DOHH2 (cell line): ENCODE measurements around the gene SMC5.

Experiments
- H3F3A ChIP-seq: fragments of 200-600 bp; sonication (generic), shearing (Covaris generic); 2 replicates; pipeline ENCODE4 v1.6.0; 2016; ENCODE audit warnings: antibody characterized with exemption, mild to moderate bottlenecking; ENCODE audit not compliant: control insufficient read depth, insufficient read depth
- H3K27ac ChIP-seq: fragments of 200-600 bp; sonication (generic); 2 replicates; pipeline ENCODE4 v1.5.1; 2014; ENCODE audit warnings: low read depth, mild to moderate bottlenecking, low read length, moderate library complexity
- H3K27me3 ChIP-seq: fragments of 200-600 bp; sonication (generic); 2 replicates; pipeline ENCODE4 v1.6.1; 2014; ENCODE audit warnings: mild to moderate bottlenecking, low read length, mixed read lengths; ENCODE audit not compliant: control insufficient read depth
- H3K36me3 ChIP-seq: fragments of 200-600 bp; sonication (generic); 2 replicates; pipeline ENCODE4 v1.6.1; 2014; ENCODE audit warnings: mild to moderate bottlenecking, low read length, moderate library complexity, mixed read lengths; ENCODE audit not compliant: control insufficient read depth
- H3K4me1 ChIP-seq: fragments of 200-600 bp; sonication (generic); 2 replicates; pipeline ENCODE4 v1.6.1; 2014; ENCODE audit warnings: mild to moderate bottlenecking, low read length, mixed read lengths; ENCODE audit not compliant: control insufficient read depth
- H3K4me2 ChIP-seq: fragments of 200-600 bp; sonication (generic); 2 replicates; pipeline ENCODE4 v1.6.0; 2014; ENCODE audit warnings: mild to moderate bottlenecking, low read length, moderate library complexity
- H3K4me3 ChIP-seq: fragments of 200-600 bp; sonication (generic); 2 replicates; pipeline ENCODE4 v1.5.1; 2014; ENCODE audit warnings: mild to moderate bottlenecking, low read length, mixed read lengths
- H3K79me2 ChIP-seq: fragments of 200-600 bp; sonication (generic); 2 replicates; pipeline ENCODE4 v1.6.1; 2014; ENCODE audit warnings: mild to moderate bottlenecking, low read length, mixed read lengths; ENCODE audit not compliant: control insufficient read depth
- H3K9me2 ChIP-seq: fragments of 200-600 bp; sonication (generic); replicated peaks from 2 replicates; pipeline ENCODE4 v1.6.1; 2014; ENCODE audit warnings: mild to moderate bottlenecking, low read length, mixed read lengths; ENCODE audit not compliant: control insufficient read depth
- H3K9me3 ChIP-seq: fragments of 200-600 bp; sonication (generic); 2 replicates; pipeline ENCODE4 v1.6.1; 2014; ENCODE audit warnings: antibody characterized with exemption, low read length, mixed read lengths; ENCODE audit not compliant: control insufficient read depth, insufficient read depth
- H4K20me1 ChIP-seq: fragments of 200-600 bp; sonication (generic); 2 replicates; pipeline ENCODE4 v1.6.0; 2014; ENCODE audit warnings: low read depth, mild to moderate bottlenecking, antibody characterized with exemption, low read length, moderate library complexity; ENCODE audit not compliant: control insufficient read depth, insufficient read depth
- EZH2phosphoT487 ChIP-seq: fragments of 200-600 bp; sonication (generic); IDR thresholded peaks from 2 replicates; pipeline ENCODE4 v1.6.1; 2017; ENCODE audit warnings: borderline replicate concordance, mild to moderate bottlenecking, antibody characterized with exemption, low read length, moderate library complexity, mixed read lengths
- TF ChIP-seq, protein P1 (sequence below): fragments of 200-600 bp; sonication (generic); IDR thresholded peaks from one replicate; pipeline ENCODE4 v1.5.1; 2014; ENCODE audit warnings: antibody characterized with exemption, mild to moderate bottlenecking, low read depth, low read length; ENCODE audit not compliant: poor library complexity, severe bottlenecking

The SMC5 gene

DNA sequence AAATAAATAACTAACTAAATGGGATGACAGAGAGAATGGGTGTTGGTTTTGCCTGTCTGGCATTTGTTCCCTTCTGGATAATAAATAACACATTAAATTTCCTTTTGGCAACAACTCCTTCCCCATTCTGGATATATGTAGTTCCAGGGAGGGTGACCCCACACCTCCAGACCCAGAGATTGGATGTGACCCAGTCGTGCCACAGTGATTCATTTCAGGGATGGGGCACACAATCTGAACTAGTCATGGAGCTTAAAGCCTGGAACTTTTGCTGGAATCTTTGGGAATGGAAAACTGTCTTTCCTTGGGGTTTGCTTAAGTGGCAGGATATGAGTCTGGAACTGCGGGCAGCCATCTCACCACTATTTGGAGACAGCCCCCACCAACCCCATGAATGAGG is 144.4 kb downstream of the SMC5 start:
- H3F3A ChIP-seq, result no peaks in the 10 kb centered on the region
- peaks cover 7% of the 10 kb centered on the region for H3K4me1 ChIP-seq
- TF ChIP-seq, protein P1, sequence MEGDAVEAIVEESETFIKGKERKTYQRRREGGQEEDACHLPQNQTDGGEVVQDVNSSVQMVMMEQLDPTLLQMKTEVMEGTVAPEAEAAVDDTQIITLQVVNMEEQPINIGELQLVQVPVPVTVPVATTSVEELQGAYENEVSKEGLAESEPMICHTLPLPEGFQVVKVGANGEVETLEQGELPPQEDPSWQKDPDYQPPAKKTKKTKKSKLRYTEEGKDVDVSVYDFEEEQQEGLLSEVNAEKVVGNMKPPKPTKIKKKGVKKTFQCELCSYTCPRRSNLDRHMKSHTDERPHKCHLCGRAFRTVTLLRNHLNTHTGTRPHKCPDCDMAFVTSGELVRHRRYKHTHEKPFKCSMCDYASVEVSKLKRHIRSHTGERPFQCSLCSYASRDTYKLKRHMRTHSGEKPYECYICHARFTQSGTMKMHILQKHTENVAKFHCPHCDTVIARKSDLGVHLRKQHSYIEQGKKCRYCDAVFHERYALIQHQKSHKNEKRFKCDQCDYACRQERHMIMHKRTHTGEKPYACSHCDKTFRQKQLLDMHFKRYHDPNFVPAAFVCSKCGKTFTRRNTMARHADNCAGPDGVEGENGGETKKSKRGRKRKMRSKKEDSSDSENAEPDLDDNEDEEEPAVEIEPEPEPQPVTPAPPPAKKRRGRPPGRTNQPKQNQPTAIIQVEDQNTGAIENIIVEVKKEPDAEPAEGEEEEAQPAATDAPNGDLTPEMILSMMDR, result no peak
- no peak for TF ChIP-seq EZH2phosphoT487
- H3K79me2 ChIP-seq, result no peaks in the 10 kb centered on the region
- no peaks in the 10 kb centered on the region for H3K9me2 ChIP-seq
- H3K9me3 ChIP-seq, result no peaks in the 10 kb centered on the region
- H3K4me3 ChIP-seq, result no peak overlapping the region
- no peak overlapping the region for H3K4me2 ChIP-seq
- H3K27me3 ChIP-seq, result no peaks in the 10 kb centered on the region
- H3K36me3 ChIP-seq, result no peaks in the 10 kb centered on the region
- H4K20me1 ChIP-seq, result no peaks in the 10 kb centered on the region
- no peak overlapping the region for H3K27ac ChIP-seq

DNA sequence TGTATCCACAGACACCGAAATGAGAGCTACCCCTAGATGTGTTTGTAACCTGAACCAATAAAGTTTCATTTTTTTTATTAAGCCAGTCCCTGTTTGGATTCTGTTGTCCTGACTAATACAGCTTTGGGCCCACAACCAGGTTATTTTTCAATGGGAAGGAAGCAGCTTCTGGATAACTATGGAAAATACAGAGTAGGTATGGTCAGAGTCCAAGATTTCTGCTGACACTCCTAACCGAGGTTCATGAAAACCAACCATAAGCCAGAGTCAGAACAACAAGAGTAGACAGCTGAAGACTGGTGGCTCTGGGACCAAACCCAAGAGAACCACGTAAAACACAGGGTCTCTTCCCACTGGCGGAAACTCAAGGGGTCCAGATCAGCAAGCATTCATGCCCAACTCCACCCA is 144.8 kb downstream of the SMC5 start:
- peaks cover 2% of the 10 kb centered on the region for H3K4me1 ChIP-seq
- H3K9me2 ChIP-seq, result no peaks in the 10 kb centered on the region
- H4K20me1 ChIP-seq, result no peaks in the 10 kb centered on the region
- H3K79me2 ChIP-seq, result no peaks in the 10 kb centered on the region
- no peaks in the 10 kb centered on the region for H3K36me3 ChIP-seq
- no peak overlapping the region for H3K4me2 ChIP-seq
- H3K9me3 ChIP-seq, result no peaks in the 10 kb centered on the region
- no peak for TF ChIP-seq EZH2phosphoT487
- TF ChIP-seq, protein P1, result no peak
- no peaks in the 10 kb centered on the region for H3K27me3 ChIP-seq
- no peak overlapping the region for H3K27ac ChIP-seq
- H3K4me3 ChIP-seq, result no peak overlapping the region
- H3F3A ChIP-seq, result no peaks in the 10 kb centered on the region

DNA sequence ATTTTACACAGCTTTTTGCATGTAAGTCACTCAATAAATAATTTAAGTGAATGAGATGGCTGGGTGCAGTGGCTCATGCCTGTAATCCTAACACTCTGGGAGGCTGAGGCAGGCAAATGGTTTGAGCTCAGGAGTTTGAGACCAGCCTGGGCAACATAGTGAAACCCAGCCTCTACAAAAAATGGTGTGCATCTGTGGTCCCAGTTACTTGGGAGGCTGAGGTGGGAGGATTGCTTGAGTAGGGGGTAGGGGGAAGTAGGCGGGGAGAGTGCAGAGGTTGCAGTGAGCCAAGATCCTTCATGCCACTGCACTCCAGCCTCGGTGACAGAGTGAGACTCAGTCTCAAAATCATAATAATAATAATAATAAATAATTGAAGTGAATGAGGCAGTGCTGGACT is 145.5 kb downstream of the SMC5 start:
- Histone ChIP-seq H3K79me2 (no peaks in the 10 kb centered on the region), H3K4me1 (no peaks in the 10 kb centered on the region), H3K27me3 (no peaks in the 10 kb centered on the region), H3F3A (no peaks in the 10 kb centered on the region), H4K20me1 (no peaks in the 10 kb centered on the region), H3K27ac (no peak overlapping the region), H3K36me3 (no peaks in the 10 kb centered on the region), H3K4me3 (no peak overlapping the region), H3K9me3 (no peaks in the 10 kb centered on the region), H3K4me2 (no peak overlapping the region), H3K9me2 (no peaks in the 10 kb centered on the region)
- TF ChIP-seq EZH2phosphoT487, result no peak
- TF ChIP-seq, protein P1, result no peak
